Neural progenitor cell (in vitro differentiated cells): Measurements from ENCODE around the gene ABCD2. TPM values are rescaled to one million over a fixed set of nuclear protein-coding genes. Genes with fewer than 3 reads are reported as not detected.

Source experiments
- DNase-seq: peaks from one replicate; pipeline ENCODE4 v3.0.0-alpha.2; 2016; ENCODE audit warnings: low spot score
- H2AFZ ChIP-seq: fragments of 200-600 bp; sonication (generic); replicated peaks from 2 replicates; pipeline ENCODE4 v1.6.1; 2016; ENCODE audit warnings: antibody characterized with exemption
- H3F3A ChIP-seq: fragments of 200-600 bp; sonication (generic); 2 replicates; pipeline ENCODE4 v1.6.1; 2016; ENCODE audit warnings: antibody characterized with exemption, low read depth
- H3K27ac ChIP-seq: fragments of 200-600 bp; sonication (generic); 2 replicates; pipeline ENCODE4 v1.5.1; 2016; ENCODE audit warnings: mild to moderate bottlenecking
- H3K27me3 ChIP-seq: fragments of 200-600 bp; sonication (generic); 2 replicates; pipeline ENCODE4 v1.6.1; 2016; ENCODE audit warnings: mild to moderate bottlenecking, moderate library complexity
- H3K36me3 ChIP-seq: fragments of 200-600 bp; sonication (generic); 2 replicates; pipeline ENCODE4 v1.5.1; 2016
- H3K4me1 ChIP-seq: fragments of 200-600 bp; sonication (generic); 2 replicates; pipeline ENCODE4 v1.6.1; 2016; ENCODE audit warnings: mixed run types
- H3K4me2 ChIP-seq: fragments of 200-600 bp; sonication (generic); 2 replicates; pipeline ENCODE4 v1.6.1; 2016
- H3K4me3 ChIP-seq: fragments of 200-600 bp; sonication (generic); 2 replicates; pipeline ENCODE4 v1.5.1; 2016
- H3K79me2 ChIP-seq: fragments of 200-600 bp; sonication (generic); 2 replicates; pipeline ENCODE4 v1.6.1; 2016; ENCODE audit warnings: low read depth
- H3K9ac ChIP-seq: fragments of 200-600 bp; sonication (generic); 2 replicates; pipeline ENCODE4 v1.6.1; 2016
- H3K9me3 ChIP-seq: fragments of 200-600 bp; sonication (generic); 2 replicates; pipeline ENCODE4 v1.5.1; 2016; ENCODE audit warnings: low read depth
- H4K20me1 ChIP-seq: fragments of 200-600 bp; sonication (generic); 2 replicates; pipeline ENCODE4 v1.6.1; 2016; ENCODE audit warnings: low read depth
- H3K27ac Mint-ChIP-seq: 3 replicates; pipeline ENCODE4 v1.8.0; 2021; ENCODE audit warnings: mixed read lengths
- H3K27me3 Mint-ChIP-seq: 2 replicates; pipeline ENCODE4 v1.8.0; 2022; ENCODE audit warnings: low read depth, mild to moderate bottlenecking, inconsistent platforms, moderate library complexity, mixed read lengths; ENCODE audit not compliant: insufficient read depth
- H3K36me3 Mint-ChIP-seq: 3 replicates; pipeline ENCODE4 v1.8.0; 2021; ENCODE audit warnings: mixed read lengths
- H3K4me1 Mint-ChIP-seq: 3 replicates; pipeline ENCODE4 v1.8.0; 2021; ENCODE audit warnings: mixed read lengths
- H3K4me3 Mint-ChIP-seq: 3 replicates; pipeline ENCODE4 v1.8.0; 2021; ENCODE audit warnings: mild to moderate bottlenecking, moderate library complexity, mixed read lengths
- H3K9me3 Mint-ChIP-seq: 3 replicates; pipeline ENCODE4 v1.8.0; 2020; ENCODE audit warnings: mixed read lengths
- CTCF ChIP-seq: fragments of 200-600 bp; sonication (generic); IDR thresholded peaks from 2 replicates; pipeline ENCODE4 v1.5.1; 2017; ENCODE audit warnings: antibody characterized with exemption, mild to moderate bottlenecking
- EZH2 ChIP-seq: fragments of 200-600 bp; sonication (generic); IDR thresholded peaks from 2 replicates; pipeline ENCODE4 v1.6.1; 2017; ENCODE audit warnings: antibody characterized with exemption, mild to moderate bottlenecking, moderate library complexity
- EZH2phosphoT487 ChIP-seq: fragments of 200-600 bp; sonication (generic); IDR thresholded peaks from 2 replicates; pipeline ENCODE4 v1.6.1; 2017; ENCODE audit warnings: antibody characterized with exemption
- small RNA-seq: library from RNA; depleted of rRNA; stranded (forward); fragments of <200 nt; gene quantifications from one replicate; pipeline ENCODE3, GENCODE V24; 2015
- total RNA-seq: library from RNA; depleted of rRNA; stranded (reverse); fragments of >200 nt; gene quantifications from 2 replicates; pipeline ENCODE4 v1.2.3, GENCODE V29; 2015; ENCODE audit warnings: low replicate concordance

ABCD2 gene
- total RNA-seq, 1 donor from 2014 or later = 0.04 TPM

GRCh38 chr12:39505023-39505422 is 114.6 kb downstream of the ABCD2 start:
- peaks cover 2% of the 10 kb centered on the region for H3K9me3 Mint-ChIP-seq
- Histone ChIP-seq H3K9me3 (no peaks in the 10 kb centered on the region), H3K36me3 (no peaks in the 10 kb centered on the region), H2AFZ (peak overlapping the region; percentile 35), H3F3A (peaks cover 10% of the 10 kb centered on the region), H3K4me1 (peaks cover 23% of the 10 kb centered on the region), H3K4me2 (no peak overlapping the region), H4K20me1 (no peaks in the 10 kb centered on the region), H3K27ac (no peak overlapping the region), H3K9ac (no peak overlapping the region), H3K4me3 (no peak overlapping the region), H3K27me3 (no peaks in the 10 kb centered on the region), H3K79me2 (no peaks in the 10 kb centered on the region)
- peaks cover 1% of the 10 kb centered on the region for H3K36me3 Mint-ChIP-seq
- H3K27me3 Mint-ChIP-seq = peaks cover 4% of the 10 kb centered on the region
- peak overlapping the region; percentile 14 for H3K4me3 Mint-ChIP-seq
- H3K4me1 Mint-ChIP-seq = peaks cover 35% of the 10 kb centered on the region
- H3K27ac Mint-ChIP-seq = peak overlapping the region; percentile 97
- DNase-seq = peak; percentile 8
- TF ChIP-seq EZH2phosphoT487 (no peak), CTCF (no peak), EZH2 (no peak)

DNA sequence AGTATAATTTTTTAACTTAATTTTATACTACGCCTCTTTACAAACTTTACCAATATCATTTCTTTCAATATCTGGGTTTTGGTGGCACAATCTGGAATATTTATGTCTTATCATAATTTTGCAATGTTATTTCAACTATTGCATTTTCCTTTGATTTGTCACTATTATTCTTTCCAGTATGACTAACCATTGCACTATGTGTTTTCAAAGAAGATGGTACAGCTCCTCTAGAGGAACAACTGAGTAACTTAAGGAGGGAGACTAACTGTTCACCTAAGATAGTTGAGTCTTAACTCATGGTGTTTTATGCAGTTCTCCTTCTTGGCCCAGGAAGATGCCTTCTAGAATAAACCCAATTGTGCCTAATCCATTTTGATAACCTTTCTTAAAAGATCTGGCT is 116.2 kb downstream of the ABCD2 start:
- H3K36me3 Mint-ChIP-seq = peaks cover 1% of the 10 kb centered on the region
- Histone ChIP-seq H4K20me1 (no peaks in the 10 kb centered on the region), H3K27me3 (no peaks in the 10 kb centered on the region), H3K36me3 (no peaks in the 10 kb centered on the region), H3K4me2 (no peak overlapping the region), H3K4me3 (no peak overlapping the region), H3F3A (peaks cover 10% of the 10 kb centered on the region), H2AFZ (no peak overlapping the region), H3K27ac (no peak overlapping the region), H3K9me3 (no peaks in the 10 kb centered on the region), H3K4me1 (peaks cover 23% of the 10 kb centered on the region), H3K79me2 (no peaks in the 10 kb centered on the region), H3K9ac (no peak overlapping the region)
- TF ChIP-seq CTCF = no peak
- no peak for TF ChIP-seq EZH2
- TF ChIP-seq EZH2phosphoT487 = no peak
- peaks cover 4% of the 10 kb centered on the region for H3K27me3 Mint-ChIP-seq
- peaks cover 35% of the 10 kb centered on the region for H3K4me1 Mint-ChIP-seq
- no peak overlapping the region for H3K4me3 Mint-ChIP-seq
- no peaks in the 10 kb centered on the region for H3K9me3 Mint-ChIP-seq
- no peak for DNase-seq
- H3K27ac Mint-ChIP-seq = no peak overlapping the region

- Mint-ChIP-seq H3K4me3 (no peak overlapping the region), H3K4me1 (peaks cover 35% of the 10 kb centered on the region), H3K27ac (peak overlapping the region; percentile 94), H3K27me3 (peaks cover 4% of the 10 kb centered on the region), H3K9me3 (no peaks in the 10 kb centered on the region), H3K36me3 (peaks cover 1% of the 10 kb centered on the region)
- H3K9me3 ChIP-seq = no peaks in the 10 kb centered on the region
- H3K79me2 ChIP-seq = no peaks in the 10 kb centered on the region
- peaks cover 10% of the 10 kb centered on the region for H3F3A ChIP-seq
- H2AFZ ChIP-seq = peak overlapping the region; percentile 17
- H3K4me3 ChIP-seq = no peak overlapping the region
- TF ChIP-seq CTCF (no peak), EZH2phosphoT487 (no peak), EZH2 (no peak)
- DNase-seq = peak; percentile 65
- H3K36me3 ChIP-seq = no peaks in the 10 kb centered on the region
- H3K27me3 ChIP-seq = no peaks in the 10 kb centered on the region
- H3K4me1 ChIP-seq = peaks cover 23% of the 10 kb centered on the region
- H3K27ac ChIP-seq = peak overlapping the region; percentile 25
- no peak overlapping the region for H3K9ac ChIP-seq
- H3K4me2 ChIP-seq = peak overlapping the region; percentile 57
- no peaks in the 10 kb centered on the region for H4K20me1 ChIP-seq
Measured at GRCh38 chr12:39502726-39503125, 116.9 kb downstream of the ABCD2 start.

Small RNAs within 50 kb of the gene (small RNA-seq; reads per million reads assigned to genes)
- not detected for gene AC121334.2

Other genes starting within 250 kb of the ABCD2 start
- 42.1 and 54.2 TPM in 2 replicates for gene KIF21A, start 176.7 kb downstream of the ABCD2 start, total RNA-seq